Stromal cell of bone marrow (primary cell): Measurements from ENCODE around the gene CNGA4.
"Not testable (repeated sequence)": the region's sequence is repeated elsewhere in the genome, so short reads cannot be mapped to it uniquely, and the experiment has no call there.

Experiments used
- DNase-seq: peaks from one replicate; pipeline ENCODE4 v3.0.0-alpha.2; 2012; ENCODE audit warnings: low read depth

The CNGA4 gene

GRCh38 chr11:6268820-6269219 lies 29.9 kb downstream of the CNGA4 start:
- DNase-seq, result peak; percentile 32

DNA sequence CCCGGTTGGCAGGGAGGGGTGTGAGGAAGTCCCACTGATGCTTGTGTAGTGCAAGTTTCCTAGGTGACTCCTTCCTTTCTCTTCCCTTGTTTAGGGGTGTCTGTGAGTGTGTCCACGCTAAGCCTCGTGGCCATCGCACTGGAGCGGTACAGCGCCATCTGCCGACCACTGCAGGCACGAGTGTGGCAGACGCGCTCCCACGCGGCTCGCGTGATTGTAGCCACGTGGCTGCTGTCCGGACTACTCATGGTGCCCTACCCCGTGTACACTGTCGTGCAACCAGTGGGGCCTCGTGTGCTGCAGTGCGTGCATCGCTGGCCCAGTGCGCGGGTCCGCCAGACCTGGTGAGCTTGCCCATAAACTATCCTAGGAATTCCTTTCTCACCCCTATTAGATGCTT lies 31.1 kb downstream of the CNGA4 start:
- DNase-seq, result no peak

DNA sequence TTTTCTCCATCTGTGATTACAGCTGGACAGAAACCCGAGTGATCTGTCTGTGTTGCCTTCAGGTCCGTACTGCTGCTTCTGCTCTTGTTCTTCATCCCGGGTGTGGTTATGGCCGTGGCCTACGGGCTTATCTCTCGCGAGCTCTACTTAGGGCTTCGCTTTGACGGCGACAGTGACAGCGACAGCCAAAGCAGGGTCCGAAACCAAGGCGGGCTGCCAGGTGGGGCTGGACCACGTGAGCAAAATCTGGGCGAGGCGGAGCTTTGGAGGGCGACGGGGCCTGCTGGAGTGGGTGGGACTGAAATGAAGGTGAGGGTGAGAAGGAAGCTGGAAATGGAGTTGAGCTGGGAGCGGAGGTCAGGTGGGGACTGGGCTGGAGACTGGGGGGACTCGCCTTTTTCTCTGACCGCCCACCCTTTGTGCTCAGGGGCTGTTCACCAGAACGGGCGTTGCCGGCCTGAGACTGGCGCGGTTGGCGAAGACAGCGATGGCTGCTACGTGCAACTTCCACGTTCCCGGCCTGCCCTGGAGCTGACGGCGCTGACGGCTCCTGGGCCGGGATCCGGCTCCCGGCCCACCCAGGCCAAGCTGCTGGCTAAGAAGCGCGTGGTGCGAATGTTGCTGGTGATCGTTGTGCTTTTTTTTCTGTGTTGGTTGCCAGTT lies 31.8 kb downstream of the CNGA4 start:
- DNase-seq, result no peak

GRCh38 chr11:6271598-6271997 lies 32.7 kb downstream of the CNGA4 start:
- no peak for DNase-seq

- no peak for DNase-seq
Observed at GRCh38 chr11:6273188-6273587, 34.3 kb downstream of the CNGA4 start.

- not testable (repeated sequence) for DNase-seq
Observed at GRCh38 chr11:6280809-6281208, 41.9 kb downstream of the CNGA4 start.

DNA sequence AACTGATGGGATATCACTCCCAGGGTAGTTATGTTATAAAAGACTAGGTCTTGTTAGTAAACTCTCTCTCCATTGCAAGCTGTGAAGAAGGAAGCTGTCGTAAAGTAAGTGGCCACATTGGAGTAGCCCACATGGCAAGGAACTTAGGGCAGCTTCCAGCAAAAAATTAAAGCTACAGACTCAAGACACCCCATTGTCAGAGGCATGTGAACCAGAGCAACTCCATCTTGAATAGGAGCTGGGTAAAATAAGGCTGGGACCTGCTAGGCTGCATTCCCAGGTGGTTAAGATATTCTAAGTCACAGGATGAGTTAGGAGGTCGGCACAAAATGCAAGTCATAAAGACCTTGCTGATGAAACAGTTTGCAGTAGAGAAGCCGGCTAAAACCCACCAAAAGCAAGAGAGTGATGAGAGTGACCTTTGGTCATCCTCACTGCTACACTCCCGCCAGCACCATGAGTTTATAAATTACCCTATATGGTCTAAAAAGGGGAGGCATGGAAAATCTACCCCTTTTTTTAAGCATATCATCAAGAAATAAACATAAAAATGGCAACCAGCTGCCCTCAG lies 44.6 kb downstream of the CNGA4 start:
- no peak for DNase-seq

- DNase-seq, result no peak
Observed at GRCh38 chr11:6284250-6284649, 45.4 kb downstream of the CNGA4 start.

- no peak for DNase-seq
Observed at GRCh38 chr11:6285019-6285418, 46.1 kb downstream of the CNGA4 start.
